Measurements from ENCODE around the gene CCDC85B.

CCDC85B gene

DNA sequence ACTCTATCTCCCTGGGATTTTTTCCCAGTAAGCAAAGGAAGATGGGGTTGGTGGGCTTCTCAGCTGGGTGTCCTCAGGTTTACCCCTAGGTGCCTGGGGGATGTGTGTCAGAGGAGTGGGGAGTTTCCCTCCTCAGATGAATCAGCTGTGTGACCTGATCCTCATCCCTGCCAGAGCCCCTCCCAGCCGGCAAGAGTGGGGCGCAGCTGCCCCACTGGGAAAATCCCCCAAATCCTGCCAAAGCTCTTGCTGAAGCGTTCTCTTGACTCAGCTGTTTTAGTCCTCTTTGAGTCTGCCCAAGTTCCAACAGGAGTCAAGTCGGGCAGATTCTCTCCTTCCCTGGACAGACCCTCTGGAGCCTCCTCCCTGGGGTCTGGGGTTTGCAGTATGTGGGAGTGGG is 22.4 kb downstream of the CCDC85B start:
- DNase-seq (ENCODE audit: low read depth) = no peak

DNA sequence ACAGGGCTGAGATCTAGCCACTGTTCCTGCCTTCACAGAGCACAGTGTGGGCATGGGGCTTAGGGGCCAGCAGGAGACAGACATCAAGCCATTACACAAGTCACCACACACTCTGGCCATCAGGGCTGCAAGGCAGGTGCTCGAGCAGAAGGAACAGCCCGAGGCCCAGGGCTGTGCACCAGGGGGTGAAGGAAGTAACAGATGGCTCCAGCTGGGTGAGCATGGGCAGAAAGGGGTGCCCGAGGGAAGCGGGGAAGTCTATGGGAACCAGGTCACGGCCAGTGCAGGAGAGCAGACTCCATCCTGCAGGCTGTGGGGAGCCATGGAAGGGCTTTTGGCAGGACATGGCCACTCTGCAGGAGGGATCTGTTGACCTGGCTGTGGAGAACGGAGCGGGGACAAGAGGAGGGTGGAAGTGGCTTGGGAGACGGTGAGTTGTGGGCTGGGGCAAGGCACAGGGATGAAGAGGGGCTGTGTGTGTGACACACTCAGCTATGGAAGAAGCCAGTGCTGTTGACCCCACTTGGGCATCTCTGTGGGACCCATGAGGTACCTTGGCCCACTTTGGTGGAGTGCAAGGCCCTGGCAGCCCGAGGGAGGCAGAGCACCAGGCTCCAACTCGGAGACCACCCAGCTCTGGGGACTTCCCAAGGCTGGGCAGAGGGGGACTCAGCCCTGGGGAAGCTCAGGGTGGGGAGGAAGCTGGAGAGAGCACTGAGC is 24.8 kb downstream of the CCDC85B start:
- DNase-seq (ENCODE audit: low read depth) = no peak

DNA sequence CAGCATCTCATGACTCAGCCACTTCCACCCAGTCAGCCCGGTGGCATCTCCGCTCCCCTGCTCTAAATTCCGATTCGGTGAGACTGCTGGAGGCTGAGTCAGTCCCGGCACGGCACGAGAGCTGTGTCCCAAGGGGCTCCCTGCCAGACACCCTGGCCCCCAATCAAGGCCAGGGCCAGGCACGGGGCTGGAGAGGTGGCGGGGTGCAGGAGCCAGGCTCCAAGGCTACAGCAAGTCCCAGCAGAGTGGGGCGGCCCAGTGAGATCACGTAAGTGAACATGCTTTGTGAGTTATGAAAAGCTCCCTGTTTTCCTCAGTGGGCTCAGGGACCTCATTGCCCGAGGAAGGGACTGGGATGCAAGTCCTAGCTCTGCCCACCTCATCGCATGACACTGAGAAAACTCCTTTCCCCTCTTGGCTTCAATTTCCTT is 25.4 kb downstream of the CCDC85B start:
- peak; percentile 99 for DNase-seq (ENCODE audit: low read depth)

DNA sequence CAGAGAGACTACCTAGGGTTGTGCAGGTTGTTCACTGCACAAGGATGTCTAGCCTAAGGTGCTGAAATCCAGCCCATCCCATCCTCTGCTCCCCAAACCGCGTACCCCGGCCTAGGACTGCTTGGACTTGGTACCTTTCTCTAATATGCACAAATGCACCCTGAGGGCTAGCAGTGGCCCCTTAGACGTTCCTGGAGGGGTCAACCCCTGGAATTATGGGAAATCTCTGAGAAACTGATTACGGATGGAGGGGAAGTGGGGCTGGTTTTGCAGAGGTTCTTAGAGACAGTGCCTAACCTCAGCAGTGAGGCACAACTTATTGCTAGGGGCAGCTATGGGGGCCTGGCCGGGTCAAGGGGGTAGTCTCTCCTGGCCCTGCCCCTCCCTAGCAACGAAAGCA is 25.9 kb downstream of the CCDC85B start:
- no peak for DNase-seq (ENCODE audit: low read depth)

DNA sequence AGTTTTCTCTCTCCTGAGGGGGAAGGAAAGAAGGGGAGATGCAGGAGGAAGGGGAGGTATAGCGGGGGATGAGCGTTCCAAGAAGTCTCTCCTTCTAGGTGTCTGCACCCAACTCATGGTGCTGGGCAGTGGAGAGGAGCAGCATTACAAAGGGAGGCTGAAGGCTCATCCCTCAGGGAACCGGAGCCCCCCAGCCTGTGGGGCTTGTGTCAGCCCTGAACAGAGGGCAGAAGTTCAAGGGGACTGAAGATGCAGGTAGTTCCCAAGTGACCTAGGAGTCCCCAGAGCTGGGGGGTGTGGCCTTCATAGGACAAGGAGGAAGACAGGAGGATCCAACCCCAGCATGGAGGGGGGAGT is 26.6 kb downstream of the CCDC85B start:
- no peak for DNase-seq (ENCODE audit: low read depth)

DNA sequence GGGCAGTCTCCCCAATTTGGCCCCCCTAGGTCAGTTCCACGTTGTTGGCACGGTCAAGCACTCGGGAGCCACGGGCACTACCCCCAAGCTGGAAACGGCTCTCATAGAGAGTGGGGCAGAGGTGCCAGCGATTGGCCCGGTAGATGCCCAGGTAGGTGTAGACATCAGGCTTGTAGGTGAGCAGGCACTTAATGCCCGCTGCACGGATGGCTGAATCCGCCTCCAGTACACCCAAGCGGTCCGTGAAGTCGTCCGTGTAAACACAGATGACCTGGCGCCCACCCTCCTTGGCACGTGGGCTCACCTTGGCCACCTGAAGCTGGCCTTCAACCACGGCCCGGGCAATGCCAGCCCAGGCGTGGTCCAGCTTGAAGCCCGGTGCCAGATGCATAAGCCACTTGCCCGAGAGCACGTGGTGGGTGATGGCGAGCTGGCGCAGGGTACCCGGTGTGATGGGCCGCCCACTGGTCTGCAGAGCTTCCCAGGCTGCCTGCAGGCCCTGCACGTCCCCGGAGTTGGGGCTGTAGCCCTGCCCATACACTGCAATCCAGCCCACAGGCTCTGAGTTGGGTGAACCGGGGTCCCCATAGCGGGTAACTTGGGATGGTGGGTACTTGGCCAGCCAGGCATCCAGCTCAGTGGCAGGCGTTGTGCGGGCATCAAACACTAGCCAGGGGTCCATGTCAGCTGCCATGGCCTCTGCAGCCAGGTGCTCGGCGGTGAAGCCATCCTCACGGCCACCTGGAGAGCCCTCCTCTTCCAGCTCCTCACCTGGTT is 27.1 kb downstream of the CCDC85B start:
- DNase-seq (ENCODE audit: low read depth) = no peak

DNA sequence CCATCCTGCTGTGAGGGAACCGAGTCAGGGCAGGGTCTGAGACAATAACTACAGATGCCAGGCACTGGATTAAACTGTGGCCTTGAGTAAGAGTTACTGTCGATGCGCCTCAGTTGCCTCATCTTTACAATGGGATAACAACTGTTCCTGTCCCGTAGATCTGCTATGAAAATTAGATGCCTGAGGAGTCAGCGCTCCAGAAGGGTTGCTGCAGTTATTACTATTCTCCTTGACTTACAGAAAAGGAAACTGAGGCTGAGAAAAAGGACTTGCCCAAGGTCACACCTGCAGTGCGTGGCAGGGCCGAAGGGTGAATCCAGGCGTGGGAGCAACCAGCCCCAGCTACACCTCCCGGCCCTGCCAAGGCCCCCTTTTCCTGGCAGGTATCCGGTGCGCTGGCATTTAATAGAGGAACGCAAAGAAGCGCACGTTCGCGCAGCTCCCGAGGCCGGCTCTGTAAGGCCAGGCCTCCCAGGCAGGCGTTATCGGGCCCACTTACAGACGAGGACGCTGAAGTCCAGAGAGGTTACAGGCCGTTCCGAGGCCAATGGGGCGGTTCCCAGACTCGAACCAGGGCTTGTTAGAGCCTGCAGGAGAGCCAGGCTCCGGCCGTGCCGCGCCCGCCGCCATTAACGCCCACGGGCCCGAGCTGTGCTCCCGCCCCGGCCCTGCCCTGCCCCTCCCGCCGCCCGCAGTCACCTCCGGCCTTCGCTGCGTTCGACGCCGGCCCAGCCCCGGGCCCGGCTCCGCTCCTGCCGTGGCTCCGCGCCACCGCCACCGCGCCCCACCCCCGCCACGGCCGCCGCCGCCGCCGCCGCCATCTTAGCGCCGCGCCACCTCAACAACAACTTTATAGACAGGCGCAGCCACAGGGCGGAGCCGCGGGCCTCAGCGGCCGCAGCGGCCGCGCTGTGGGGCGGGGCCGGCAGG is 28.0 kb downstream of the CCDC85B start, which contains the start of gene C11orf68:
Gene C11orf68 (minus strand): TSS at position 852 of the 930 bp plus-strand sequence. CDS start 31 bp downstream, at position 821.
- DNase-seq (ENCODE audit: low read depth) = no peak

DNA sequence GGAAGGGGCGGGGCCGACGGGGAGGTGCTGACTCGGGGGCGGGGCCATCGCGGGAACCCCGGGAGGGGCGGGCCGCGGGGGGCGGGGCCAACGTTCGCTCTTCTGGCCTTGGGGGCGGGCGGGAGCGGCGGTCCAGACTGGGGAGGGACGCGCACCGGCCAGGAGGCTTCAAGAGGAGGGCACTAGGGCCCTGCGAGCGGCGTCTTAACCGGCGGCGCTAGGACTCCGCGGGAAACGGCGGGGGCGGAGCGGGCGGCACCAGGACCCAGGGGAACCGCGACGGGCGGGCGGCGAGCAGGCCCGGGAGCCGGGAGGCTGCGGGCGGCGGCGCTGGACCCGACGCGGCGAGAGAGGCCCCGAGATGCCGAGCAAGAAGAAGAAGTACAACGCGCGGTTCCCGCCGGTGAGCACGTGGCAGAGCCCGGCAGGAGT is 28.7 kb downstream of the CCDC85B start, which contains the start of gene DRAP1:
Gene DRAP1 (plus strand): TSS at position 286 of the 432 bp plus-strand sequence. CDS start 76 bp downstream, at position 362.
- DNase-seq (ENCODE audit: low read depth) = peak; percentile 87

DNA sequence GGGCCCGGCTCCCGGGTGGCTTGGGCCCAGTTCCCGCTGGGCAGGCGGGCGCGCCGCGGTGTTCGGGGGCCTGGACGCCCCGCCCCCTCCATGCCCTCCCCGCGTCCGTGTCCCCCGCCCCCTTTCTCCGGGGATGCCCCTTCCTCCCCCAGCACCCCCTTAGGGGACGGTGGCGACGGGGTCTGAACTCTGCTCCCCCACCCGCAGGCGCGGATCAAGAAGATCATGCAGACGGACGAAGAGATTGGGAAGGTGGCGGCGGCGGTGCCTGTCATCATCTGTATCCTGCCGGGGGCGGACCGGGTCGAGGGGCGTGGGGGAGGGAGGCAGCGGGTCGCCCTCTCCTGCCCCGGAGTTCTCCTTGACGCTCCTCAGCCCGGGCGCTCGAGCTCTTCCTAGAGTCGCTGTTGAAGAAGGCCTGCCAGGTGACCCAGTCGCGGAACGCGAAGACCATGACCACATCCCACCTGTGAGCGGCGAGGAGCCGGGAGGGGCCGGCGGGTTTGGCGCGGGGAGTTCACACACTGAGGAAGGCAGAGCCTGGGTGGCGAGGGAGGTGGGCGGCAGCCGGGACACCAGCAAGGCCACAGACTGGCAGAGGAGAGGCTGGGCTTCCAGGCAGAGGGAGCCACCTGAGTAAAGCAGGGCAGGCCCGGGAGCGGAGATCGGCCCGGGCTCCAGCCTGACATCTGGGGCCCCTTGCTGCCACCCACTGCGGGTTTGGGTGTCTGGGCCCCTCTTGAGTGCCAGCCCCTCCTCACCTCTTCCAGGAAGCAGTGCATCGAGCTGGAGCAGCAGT is 29.3 kb downstream of the CCDC85B start:
- DNase-seq (ENCODE audit: low read depth) = no peak

DNA sequence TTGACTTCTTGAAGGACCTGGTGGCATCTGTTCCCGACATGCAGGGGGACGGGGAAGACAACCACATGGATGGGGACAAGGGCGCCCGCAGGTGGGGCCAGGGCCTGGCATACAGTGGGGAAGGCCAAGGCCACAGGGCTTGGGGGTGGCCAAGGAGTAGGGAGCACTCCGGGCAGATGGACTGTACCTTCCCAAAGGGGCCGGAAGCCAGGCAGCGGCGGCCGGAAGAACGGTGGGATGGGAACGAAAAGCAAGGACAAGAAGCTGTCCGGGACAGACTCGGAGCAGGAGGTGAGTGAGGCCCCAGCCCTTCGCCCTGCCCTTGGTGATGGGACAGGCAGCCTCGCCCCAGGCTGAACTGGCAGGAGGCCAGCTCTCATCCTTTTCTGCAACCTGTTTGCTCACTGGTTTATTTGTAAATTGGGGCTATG is 29.9 kb downstream of the CCDC85B start:
- no peak for DNase-seq (ENCODE audit: low read depth)

DNA sequence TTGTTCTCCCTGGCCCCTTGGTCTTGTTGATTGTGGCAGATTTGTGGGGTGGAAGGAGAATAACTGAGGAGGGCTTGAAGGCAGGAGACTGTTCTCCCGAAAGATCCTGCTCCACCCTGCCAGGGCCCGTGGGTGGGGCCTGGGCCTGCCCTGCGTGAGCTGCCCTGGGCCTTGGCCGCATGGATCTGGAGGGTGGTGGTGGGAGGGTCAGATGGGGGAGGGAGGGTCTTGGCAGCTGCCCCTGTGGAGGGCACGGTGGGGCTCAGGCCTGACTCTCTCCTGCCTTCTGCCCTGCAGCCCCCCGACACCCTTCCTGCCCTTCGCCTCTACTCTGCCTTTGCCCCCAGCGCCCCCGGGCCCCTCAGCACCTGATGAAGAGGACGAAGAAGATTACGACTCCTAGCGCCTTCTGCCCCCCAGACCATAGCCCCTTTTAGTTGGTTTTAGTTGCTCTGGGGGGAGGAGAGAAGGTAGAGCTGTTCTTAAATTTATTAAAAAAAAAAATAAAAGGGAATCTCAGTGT is 30.6 kb downstream of the CCDC85B start:
- DNase-seq (ENCODE audit: low read depth) = no peak

DNA sequence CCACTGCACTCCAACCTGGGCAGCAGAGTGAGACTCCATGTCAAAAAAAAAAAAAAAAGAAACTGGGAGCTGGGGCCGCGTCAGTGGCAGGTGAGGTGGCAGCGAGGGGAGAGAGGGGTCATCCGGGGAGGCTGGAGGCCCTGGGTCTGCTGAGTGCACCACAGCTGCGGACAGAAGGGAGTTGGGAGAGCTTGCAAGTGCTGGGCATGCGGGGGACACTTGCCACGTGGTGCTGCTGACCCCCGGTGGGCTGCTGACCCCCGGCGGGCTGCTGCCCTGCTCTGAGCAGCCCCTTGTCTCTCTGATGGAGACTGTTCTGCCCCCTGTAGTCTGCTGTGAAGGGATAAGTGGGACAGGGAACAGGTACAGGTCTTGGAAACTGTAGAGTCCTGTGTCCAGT is 31.4 kb downstream of the CCDC85B start:
- DNase-seq (ENCODE audit: low read depth) = no peak

DNA sequence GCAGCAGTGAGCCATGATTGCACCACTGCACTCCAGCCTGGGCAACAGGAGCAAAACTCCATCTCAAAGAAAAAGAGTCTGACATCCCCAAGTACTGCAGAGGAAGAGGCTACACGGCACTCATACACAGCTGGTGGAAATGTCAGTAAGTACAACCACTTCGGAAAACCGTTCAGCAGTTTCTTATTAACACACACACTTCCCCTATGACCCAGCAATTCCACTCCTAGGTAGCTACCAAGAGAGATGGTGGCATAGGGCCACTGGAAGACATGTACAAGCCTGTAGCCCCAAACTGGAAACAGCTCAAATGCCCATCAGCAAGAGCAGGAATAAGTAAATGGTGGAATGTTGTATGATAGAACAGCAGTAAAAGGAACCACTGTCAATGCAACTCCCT is 32.1 kb downstream of the CCDC85B start:
- no peak for DNase-seq (ENCODE audit: low read depth)

DNA sequence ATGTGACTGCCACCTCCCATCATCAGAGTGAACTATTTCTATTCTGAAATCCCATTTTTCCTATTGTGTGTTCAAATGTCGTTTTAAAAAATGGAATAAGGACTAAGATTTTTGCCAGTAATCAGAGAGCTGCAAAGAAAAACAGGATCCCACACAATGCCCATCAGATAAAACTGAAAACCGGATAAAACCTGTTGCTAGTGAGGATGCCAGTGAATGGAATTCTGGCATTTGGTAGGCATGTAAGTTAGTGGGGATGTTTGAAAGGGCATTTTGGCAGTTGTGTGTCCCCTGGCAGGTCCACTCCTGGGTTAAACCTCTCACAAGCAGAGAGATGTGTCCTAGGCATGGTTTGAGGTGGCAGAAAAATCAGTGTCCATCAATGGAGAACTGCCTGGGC is 34.9 kb downstream of the CCDC85B start:
- DNase-seq (ENCODE audit: low read depth) = no peak

DNA sequence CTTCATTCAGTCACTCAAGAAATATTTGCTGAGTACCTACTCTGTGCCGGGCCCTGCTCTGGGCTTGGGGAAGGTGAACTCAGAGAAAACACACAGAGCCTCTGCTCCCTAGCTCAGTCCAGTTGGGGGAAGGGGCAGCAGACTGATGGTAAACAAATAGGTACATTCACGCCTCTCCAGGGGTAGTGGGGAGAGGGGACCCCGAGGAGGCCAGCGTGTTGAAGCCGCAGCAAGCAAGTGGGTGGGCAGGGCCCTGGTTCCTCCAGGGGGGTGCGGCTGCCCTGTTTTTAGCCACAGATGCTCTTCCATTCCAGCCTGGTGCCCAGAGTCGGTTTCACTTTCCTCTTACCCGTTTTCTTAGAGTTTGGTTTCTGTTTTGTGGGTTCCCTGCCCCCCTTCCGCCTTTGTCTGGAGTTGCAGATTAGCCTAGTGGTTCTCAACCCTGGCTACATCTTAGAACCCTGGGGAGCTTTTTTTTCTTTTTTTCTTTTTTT is 37.5 kb downstream of the CCDC85B start:
- no peak for DNase-seq (ENCODE audit: low read depth)

DNA sequence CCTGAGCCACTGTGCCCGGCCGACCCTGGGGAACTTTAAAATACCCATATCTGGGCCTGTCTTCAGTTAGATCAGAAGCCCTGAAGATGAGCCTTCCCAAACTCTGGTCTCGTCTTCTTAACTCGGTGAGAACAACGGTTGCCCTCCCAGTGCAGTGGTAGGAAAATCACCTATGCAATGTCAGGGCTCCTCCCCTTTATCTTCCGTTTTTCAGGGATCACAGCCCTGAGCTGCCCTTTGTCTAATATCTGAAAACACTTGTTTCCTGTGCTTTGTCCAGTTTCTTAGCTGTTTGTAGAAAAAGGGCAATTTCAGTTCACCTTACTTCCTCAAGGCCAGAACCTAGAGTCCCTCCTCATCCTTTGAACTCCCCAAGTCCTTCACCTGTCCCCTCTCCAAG is 38.2 kb downstream of the CCDC85B start:
- no peak for DNase-seq (ENCODE audit: low read depth)

DNA sequence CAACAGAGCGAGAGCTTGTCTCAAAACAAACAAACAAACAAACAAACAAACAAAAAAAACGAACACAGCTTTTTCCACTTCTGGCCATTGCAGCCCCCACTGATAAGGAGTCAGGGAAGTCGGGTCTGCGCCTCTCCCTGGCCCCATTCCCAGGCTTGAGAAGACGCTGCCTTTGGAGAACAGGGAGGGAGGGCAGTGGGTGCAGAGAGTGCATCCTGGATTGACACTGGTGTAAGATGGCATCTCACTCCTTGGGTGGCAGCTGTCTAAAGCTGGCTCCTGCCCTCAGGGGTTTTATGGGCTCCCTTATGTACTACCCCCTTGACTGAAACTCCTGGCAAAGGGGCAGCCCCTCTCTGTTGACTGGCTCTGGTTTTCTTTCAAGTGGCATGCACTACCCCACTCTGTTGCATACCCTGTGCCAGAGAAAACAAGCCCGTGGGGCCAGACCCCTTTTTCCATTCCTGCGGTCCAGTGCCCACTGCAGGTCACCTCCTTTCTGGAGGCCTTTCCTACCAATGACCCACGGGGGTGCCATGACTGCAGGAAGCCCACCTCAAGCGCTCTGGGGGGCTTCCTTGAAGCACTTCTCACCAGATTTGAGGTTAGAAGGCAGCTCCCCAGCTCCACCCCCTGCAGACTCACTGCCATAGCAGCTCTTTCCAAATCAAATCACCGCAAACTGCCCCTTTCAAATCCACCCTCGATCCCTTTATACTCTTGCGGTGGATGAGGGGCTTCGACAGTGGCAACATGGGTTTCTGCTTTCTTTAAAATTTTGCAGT is 41.5 kb downstream of the CCDC85B start:
- no peak for DNase-seq (ENCODE audit: low read depth)

DNA sequence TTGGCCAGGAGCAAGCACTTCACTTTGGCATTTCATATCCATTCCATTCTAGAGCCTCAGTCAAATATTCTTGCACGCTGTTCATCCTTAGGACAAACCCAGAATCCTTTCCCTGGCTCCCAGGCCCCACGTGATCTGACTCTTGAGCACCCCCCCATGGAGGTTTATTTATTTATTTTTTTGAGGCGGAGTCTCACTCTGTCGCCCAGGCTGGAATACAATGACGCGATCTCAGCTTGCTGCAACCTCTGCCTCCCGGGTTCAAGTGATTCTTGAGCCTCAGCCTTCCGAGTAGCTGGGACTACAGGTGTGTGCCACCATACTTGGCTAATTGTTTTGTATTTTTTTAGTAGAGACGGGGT is 42.1 kb downstream of the CCDC85B start:
- no peak for DNase-seq (ENCODE audit: low read depth)

DNA sequence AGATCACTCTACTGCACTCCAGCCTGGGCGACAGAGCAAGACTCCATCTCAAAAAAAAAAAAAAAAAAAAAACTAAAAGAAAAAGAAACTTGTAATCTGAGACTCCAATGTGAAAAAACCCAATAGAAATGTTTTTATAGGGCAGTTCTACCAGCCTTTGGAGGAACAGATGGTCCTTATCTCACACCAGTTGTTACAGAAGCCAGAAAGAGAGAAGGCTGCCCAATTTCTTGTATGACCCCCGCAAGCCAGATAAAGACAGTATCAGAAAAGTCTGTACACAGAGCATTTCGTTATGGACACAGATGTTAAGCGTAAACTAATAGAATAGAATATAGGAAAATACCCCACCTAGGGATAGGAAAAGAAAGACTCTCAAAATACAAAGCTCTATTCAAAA is 43.5 kb downstream of the CCDC85B start:
- no peak for DNase-seq (ENCODE audit: low read depth)

DNA sequence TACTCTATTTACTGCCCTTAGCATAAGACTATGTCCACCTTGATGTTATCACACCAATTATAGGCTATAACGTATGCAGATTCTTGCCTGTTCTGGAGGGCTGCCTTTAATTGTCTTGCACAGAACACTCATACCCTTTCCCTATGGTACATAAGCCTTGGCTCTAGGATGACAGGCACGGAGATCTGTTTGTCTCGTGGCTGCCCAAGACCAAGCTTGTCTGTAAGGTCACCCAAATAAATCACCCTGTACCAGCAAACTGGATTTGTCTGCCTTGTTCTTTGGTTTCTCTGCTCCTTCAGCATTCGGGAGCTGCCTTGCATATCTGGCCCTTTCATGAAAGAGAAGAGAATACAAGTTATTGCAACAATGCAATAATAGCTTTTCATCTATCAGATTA is 47.3 kb downstream of the CCDC85B start:
- DNase-seq (ENCODE audit: low read depth) = no peak
